Neural cell (in vitro differentiated cells): Measurements from ENCODE around the gene TPSAB1. TPM values are rescaled to one million over a fixed set of nuclear protein-coding genes. Genes with fewer than 3 reads are reported as not detected.
"Not testable (repeated sequence)": the region's sequence is repeated elsewhere in the genome, so short reads cannot be mapped to it uniquely, and the experiment has no call there.

Experiments used
- H2AFZ ChIP-seq: fragments of 200-600, 300-800 bp; sonication (generic), shearing (Covaris generic); 2 replicates; pipeline ENCODE4 v1.6.0; 2014; ENCODE audit warnings: low read depth, mild to moderate bottlenecking, antibody characterized with exemption, low read length, moderate library complexity
- H3F3A ChIP-seq: fragments of 200-600 bp; shearing (Covaris generic); 2 replicates; pipeline ENCODE4 v1.6.1; 2016; ENCODE audit warnings: mild to moderate bottlenecking, moderate library complexity, mixed read lengths, antibody characterized with exemption, low read length; ENCODE audit not compliant: insufficient read depth, poor library complexity, severe bottlenecking
- H3K27ac ChIP-seq: fragments of 200-600, 300-800 bp; sonication (generic), shearing (Covaris generic); 2 replicates; pipeline ENCODE4 v1.5.1; 2014; ENCODE audit warnings: mild to moderate bottlenecking, low read length, moderate library complexity
- H3K27me3 ChIP-seq: fragments of 300-800, 200-600 bp; sonication (generic), shearing (Covaris generic); 2 replicates; pipeline ENCODE4 v1.6.0; 2014; ENCODE audit warnings: mild to moderate bottlenecking, low read depth, low read length, moderate library complexity; ENCODE audit not compliant: insufficient read depth
- H3K36me3 ChIP-seq: fragments of 300-800, 200-600 bp; sonication (generic), shearing (Covaris generic); 2 replicates; pipeline ENCODE4 v1.5.1; 2014; ENCODE audit warnings: mild to moderate bottlenecking, antibody characterized with exemption, low read length, moderate library complexity; ENCODE audit not compliant: insufficient read depth
- H3K4me2 ChIP-seq: fragments of 300-800, 200-600 bp; sonication (generic), shearing (Covaris generic); 2 replicates; pipeline ENCODE4 v1.6.0; 2014; ENCODE audit warnings: mild to moderate bottlenecking, low read length
- H3K4me3 ChIP-seq: fragments of 300-800, 200-600 bp; sonication (generic), shearing (Covaris generic); 2 replicates; pipeline ENCODE4 v1.5.1; 2014; ENCODE audit warnings: mild to moderate bottlenecking, low read length, moderate library complexity
- H3K79me2 ChIP-seq: fragments of 200-600 bp; shearing (Covaris generic); replicated peaks from 2 replicates; pipeline ENCODE4 v1.6.0; 2014; ENCODE audit warnings: mild to moderate bottlenecking, low read length, moderate library complexity; ENCODE audit not compliant: insufficient read depth
- H3K9ac ChIP-seq: fragments of 300-800, 200-600 bp; sonication (generic), shearing (Covaris generic); 2 replicates; pipeline ENCODE4 v1.6.1; 2016; ENCODE audit warnings: mild to moderate bottlenecking, low read length, mixed read lengths
- H3K9me2 ChIP-seq: fragments of 200-600 bp; shearing (Covaris generic); 2 replicates; pipeline ENCODE4 v1.6.1; 2016; ENCODE audit warnings: mild to moderate bottlenecking, low read length, mixed read lengths; ENCODE audit not compliant: insufficient read depth
- H3K9me3 ChIP-seq: fragments of 200-600, 300-800 bp; sonication (generic), shearing (Covaris generic); 2 replicates; pipeline ENCODE4 v1.6.1; 2016; ENCODE audit warnings: mild to moderate bottlenecking, mixed run types, low read length, moderate library complexity, mixed read lengths
- H4K20me1 ChIP-seq: fragments of 200-600 bp; shearing (Covaris generic); 2 replicates; pipeline ENCODE4 v1.6.1; 2016; ENCODE audit warnings: mild to moderate bottlenecking, mixed run types; ENCODE audit not compliant: insufficient read depth
- polyA plus RNA-seq: library from polyadenylated mRNA; depleted of rRNA; stranded (reverse); fragments of >200 nt; gene quantifications from 2 replicates; pipeline ENCODE4 v1.2.3, GENCODE V29; 2014

Gene TPSAB1
- polyA plus RNA-seq, 1 donor from 2014 or later, result not detected

DNA sequence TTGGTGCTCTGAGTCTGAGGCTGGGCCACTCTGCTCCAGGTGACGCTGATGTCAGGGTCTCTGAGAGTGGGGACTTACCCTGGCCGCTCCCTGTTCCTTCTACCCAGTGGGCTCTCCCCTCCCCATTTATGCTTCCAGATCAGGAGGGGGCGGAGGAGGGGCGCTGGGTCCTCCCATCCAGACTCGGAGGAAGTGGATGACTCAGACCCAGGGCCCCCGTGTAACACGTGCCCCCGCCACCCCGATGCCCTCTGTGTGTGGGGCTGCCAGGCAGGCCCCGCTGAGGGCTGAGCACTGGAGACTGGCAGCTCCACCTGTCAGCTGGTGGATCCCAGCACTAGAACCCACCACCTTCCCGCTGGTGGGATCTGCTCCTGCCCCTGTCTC, 10.4 kb upstream of the TPSAB1 start, which contains the start of gene TPSB2:
TPSB2 (minus strand) TSS at position 101 of the 387 bp plus-strand sequence. CDS start 233 bp downstream, outside the sequence.
- not testable (repeated sequence) for H3K9ac ChIP-seq, H3K79me2 ChIP-seq, H3K4me2 ChIP-seq, H3K27me3 ChIP-seq, H3F3A ChIP-seq, H2AFZ ChIP-seq, H3K9me3 ChIP-seq, H3K36me3 ChIP-seq, H3K27ac ChIP-seq, H4K20me1 ChIP-seq, H3K4me3 ChIP-seq, H3K9me2 ChIP-seq

- H2AFZ ChIP-seq, H3K27ac ChIP-seq, H3K4me3 ChIP-seq, H3K36me3 ChIP-seq, H3K9me2 ChIP-seq, H3K4me2 ChIP-seq, H3K27me3 ChIP-seq, H4K20me1 ChIP-seq, H3K9ac ChIP-seq, H3F3A ChIP-seq, H3K79me2 ChIP-seq, H3K9me3 ChIP-seq: not testable (repeated sequence)
Measured at GRCh38 chr16:1230471-1231212, 9.9 kb upstream of the TPSAB1 start.

DNA sequence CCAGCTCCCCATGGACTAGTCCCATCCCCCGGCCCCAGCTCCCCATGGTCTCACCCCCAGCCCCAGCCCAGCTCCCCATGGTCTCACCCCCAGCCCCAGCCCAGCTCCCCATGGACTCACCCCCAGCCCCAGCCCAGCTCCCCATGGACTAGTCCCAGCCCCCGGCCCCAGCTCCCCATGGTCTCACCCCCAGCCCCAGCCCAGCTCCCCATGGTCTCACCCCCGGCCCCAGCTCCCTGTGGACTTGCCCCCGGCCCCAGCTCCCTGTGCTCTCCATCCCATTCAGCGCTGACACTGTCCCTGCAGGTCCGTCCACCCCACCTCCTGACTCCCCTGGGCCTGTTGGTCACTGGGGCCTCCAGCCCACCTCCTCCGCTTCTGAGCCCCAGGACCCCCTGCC, 9.2 kb upstream of the TPSAB1 start:
- not testable (repeated sequence) for H3K27me3 ChIP-seq, H3K27ac ChIP-seq, H3K9me3 ChIP-seq, H3K9me2 ChIP-seq, H3F3A ChIP-seq, H3K9ac ChIP-seq, H3K36me3 ChIP-seq, H3K4me3 ChIP-seq, H3K4me2 ChIP-seq, H3K79me2 ChIP-seq, H4K20me1 ChIP-seq, H2AFZ ChIP-seq

- not testable (repeated sequence) for H3K27me3 ChIP-seq, H3K9ac ChIP-seq, H3K79me2 ChIP-seq, H3K9me2 ChIP-seq, H3K9me3 ChIP-seq, H4K20me1 ChIP-seq, H2AFZ ChIP-seq, H3F3A ChIP-seq, H3K36me3 ChIP-seq, H3K27ac ChIP-seq, H3K4me3 ChIP-seq, H3K4me2 ChIP-seq
Measured at GRCh38 chr16:1232049-1232748, 8.3 kb upstream of the TPSAB1 start.

GRCh38 chr16:1236659-1237058, 3.8 kb upstream of the TPSAB1 start:
- H3K27me3 ChIP-seq, H4K20me1 ChIP-seq, H3K79me2 ChIP-seq, H3K27ac ChIP-seq, H3F3A ChIP-seq, H3K36me3 ChIP-seq, H3K4me2 ChIP-seq, H3K4me3 ChIP-seq, H3K9me2 ChIP-seq, H2AFZ ChIP-seq, H3K9ac ChIP-seq, H3K9me3 ChIP-seq: not testable (repeated sequence)
